DMS79 treated with DMSO at 0.1 percent for 48 hours (cell line): Measurements from ENCODE around the gene ITGA2B.
"Not testable (repeated sequence)": the region's sequence is repeated elsewhere in the genome, so short reads cannot be mapped to it uniquely, and the experiment has no call there.

Experiments used
- DNase-seq: peaks from one replicate; lab custom pipeline; 2025; lab: John Stamatoyannopoulos, UW

Gene ITGA2B

DNA sequence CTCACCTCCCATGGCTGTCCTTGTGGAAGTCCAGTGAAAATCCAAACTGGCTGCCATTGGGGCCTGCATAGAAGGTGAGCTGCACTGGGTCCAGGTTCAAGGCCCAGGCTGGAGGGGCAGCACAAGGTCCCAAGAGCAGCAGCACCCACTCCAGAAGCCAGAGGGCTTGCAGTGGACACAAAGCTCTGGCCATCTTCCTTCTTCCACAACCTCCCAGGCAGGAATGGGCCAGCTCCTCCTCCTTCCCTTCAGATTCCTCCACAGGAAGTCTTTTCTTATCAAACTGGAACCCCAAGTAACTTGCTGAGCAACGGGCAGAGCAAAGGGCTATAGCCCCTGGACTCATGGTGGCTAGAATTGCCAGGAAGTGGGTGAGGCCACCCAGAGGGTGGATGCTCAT lies at the start of gene ITGA2B:
Gene ITGA2B, minus strand, starts transcription at position 369 of the 400 bp plus-strand sequence. Its CDS starts 176 bp downstream, at position 193.
- DNase-seq = no peak

DNA sequence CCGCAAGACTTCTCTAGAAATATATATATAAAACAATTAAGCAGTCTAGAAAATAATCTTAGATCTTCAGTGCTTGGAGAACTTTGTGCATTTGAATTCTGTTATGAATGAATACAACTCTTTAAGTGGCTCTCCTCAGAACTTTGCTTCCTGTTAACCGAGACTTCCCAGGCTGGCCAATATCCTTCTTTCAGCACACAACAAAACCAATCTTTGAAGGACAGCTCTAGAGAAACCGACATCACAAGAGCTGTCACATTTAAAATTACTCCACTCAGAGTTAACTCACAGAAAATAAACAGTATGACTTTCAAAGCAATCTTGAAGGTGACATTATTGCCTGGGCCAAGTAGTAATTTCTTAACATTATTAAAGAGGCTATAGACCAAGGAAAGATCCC lies 49.7 kb upstream of the ITGA2B start:
- DNase-seq = no peak

DNA sequence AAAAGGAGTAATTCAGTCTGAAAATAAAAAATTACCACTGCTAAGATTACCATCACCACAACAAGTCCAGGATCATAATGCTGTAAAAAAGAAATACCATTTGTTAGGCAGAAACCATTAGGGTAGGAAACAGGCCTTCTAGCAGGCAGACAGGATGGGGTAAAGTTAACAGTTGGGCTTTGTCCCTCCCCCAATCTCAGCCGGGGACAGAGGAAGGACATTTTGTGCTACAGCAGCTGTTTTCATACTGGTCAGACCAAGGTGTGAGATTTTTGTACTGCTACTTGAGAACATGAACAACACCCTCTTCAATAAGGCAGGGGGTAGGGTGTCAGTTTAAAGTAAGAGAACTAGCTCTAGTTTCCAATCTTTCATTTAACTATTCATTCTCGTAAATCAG lies 49.2 kb upstream of the ITGA2B start:
- DNase-seq = no peak

DNA sequence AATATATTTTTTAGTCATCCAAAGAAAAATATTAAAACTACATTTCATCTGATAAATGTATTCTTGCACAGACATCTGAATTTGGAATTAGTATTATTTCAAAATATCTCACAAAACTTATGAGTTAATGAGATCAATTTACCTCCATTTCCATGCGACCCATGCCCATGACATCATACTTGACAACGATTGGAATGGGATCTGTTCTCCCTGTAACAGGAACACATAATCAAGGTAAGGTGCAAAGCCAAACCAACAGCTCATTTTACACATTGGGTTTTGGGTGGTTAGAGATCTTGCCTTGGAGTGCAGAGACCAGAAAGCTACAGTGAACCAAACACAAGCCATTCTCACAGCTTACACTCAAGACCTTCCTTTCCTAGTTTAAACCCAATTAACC lies 46.9 kb upstream of the ITGA2B start:
- no peak for DNase-seq

DNA sequence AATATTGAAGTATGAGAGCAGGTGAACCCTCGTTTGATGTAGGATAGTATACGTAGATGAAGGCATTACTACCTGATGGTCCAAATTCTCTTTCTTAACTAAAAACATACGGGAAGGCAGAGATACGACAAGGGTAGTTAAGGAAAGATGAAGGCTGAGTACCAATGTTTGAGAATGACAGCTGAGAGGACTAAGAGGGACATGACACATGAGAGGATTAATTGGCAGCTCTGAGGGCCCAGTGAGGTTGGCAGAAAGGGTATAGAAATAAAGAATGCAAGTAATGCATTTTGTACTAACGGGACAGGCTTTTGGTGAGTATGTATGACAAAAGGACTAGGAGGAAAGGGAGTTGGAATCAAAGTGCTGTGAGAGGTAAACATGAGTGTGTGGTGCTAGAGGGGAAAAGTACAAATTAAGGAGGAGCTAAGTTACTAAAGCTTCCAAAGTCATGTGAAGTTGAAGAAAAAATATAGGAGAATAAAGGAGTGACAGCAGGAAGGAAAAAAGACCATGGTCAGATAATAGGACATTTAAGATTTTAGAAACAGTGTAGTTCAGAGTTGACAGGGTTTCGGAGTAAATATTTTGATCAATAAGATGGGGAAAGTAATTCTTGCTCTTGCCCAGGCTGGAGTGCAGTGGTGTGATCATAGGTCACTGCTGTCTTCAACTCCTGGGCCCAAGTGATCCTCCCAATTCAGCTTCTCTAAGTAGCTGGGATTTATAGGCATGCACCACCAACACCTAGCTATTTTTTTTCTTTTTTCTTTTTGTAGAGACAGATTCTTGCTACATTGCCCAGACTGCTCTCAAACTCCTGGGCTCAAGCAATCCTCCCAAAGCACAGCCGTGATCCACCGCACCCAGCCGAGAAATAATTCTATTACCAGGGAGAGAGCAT lies 43.1 kb upstream of the ITGA2B start:
- no peak for DNase-seq

DNA sequence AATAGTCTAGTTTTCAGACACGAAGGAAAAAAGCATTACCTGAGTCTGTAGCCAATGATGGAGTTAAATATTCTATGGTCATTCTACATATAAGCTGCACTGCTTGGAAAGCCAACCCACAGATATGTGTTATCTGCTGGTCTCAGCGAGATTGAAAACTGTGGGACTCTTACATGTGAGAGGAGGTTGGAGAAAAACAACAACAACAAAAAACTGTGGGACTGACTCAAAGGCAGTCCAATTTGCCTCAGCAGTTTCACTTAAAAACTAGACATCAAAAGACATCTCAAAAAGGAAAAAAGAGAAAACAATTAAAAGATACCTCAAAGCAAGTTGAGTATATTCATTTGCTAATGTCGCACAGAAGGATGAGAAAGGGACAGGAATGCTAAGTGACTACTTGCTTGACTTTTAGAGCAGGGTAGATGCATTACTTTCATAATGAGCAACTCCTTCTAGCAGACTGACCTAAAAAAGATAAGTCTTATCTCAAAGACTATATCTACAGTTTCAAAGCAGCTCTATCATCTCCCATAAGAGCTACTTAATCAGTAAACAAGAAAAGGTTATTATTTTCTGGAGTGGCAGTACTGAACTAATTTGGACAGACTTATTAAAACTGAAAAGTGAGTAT lies 35.5 kb upstream of the ITGA2B start:
- DNase-seq = no peak

DNA sequence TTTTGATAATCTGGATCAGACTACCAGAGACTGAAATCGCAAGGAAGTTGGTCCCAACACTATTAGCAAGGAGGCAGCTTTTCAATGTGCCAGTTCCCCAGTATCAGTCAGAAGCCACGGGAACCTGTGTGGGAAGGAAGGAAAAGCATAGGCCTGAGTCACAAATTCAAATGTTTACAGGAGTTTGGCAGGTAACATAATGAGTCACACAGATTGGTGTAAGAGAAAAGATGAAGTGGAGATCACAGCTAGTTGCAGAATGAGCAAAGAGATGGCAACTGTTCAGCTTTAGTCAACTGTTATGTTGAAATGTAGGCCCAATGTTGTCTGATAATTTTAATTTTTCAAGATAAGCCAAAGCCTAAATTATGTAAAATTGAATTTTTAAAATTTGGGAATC lies 28.1 kb upstream of the ITGA2B start:
- no peak for DNase-seq

DNA sequence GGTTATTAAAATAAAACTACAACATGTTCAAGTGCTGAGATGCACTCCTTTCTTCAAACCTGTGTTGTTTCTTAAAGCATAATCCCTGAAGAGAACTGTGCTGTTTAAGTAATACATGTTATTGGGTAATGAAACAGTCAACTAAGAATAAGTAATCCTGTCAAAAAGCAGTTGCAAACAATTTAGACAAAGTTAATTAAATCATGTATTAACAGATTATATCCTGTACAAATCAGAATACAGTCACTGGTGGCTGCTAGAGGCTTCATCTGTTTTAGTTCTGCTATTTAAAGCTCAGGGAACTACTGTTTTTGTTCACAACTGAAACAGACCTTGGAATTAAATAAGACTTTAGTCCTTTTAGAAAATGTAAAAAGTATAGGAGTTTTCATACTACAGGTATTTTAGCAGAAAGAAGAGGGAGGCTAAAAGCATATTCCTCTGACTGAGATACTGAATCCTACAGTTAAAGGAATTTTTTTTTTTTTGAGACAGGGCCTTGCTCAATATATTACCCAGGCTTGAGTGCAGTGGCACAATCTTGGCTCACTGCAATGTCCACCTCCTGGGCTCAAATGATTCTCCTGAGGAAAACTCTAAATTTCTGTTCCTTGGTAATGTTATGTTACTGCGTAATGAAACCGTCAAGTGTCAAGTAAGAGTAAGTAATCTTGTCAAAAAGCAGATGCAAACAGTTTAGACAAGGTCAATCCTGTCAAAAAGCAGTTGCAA lies 27.3 kb upstream of the ITGA2B start:
- no peak for DNase-seq

DNA sequence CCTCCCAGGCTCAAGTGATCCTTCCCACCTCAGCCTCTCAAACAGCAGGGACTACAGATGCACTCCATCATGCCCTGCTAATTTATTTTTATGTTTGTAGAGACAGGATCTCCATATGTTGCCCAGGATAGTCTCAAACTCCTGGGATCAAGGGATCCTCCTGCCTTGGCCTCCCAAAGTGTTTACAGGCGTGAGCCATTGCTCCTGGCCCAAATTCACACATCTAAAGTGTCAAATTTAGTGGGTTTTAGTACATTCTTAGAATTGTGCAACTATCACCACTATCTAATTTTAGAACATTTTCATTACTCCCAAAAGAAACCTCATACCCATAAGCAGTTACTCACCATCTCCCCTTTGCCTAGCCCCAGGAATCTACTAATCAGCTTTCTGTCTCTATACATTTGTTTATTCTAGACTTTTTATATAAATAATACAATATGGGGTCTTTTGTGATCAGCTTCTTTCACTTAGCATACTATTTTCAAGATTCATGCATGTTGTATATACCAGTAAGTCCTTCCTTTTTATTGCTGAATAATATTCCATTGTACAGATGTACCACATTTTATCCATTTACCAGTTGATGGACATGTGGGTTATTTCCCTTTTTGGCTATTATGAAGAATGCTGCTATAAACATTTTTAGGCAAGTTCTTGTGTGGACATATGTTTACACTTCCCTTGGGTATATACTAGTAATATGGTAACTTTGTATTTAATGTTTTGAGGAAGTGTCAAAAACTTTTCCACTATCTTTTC lies 25.1 kb upstream of the ITGA2B start:
- DNase-seq = no peak

DNA sequence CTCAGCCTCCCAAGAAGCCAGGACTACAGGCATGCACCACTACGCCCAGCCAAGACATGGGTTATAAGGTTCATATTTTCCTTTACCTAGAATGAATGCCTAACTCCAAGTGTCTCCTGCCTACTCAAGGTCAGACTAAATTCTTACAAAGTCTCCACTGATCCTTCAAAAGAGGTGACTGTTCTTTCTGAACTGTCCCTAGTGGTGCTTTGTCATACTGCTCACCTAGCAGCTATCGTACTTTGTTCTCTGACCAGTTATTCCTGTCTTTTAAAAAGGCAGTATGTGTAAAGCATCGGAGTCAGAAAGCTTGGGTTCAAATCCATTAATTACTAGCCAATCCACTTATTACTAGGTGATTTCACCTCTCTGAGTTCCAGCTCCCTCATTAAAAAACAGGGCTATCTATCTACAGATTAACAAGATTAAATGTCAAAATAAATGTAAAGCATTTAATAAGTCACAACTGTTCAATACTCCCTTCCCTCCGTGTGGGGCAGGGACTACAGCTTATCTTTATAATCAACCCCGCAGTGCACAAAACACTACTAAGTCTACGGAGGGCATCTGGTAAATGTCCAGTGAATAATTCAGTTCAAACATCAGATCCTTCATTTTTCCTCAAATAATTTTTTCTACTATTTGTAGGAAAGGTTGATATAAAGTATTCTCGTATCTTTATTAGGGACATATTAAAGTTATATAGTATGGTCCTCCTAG lies 20.0 kb upstream of the ITGA2B start:
- DNase-seq = no peak

DNA sequence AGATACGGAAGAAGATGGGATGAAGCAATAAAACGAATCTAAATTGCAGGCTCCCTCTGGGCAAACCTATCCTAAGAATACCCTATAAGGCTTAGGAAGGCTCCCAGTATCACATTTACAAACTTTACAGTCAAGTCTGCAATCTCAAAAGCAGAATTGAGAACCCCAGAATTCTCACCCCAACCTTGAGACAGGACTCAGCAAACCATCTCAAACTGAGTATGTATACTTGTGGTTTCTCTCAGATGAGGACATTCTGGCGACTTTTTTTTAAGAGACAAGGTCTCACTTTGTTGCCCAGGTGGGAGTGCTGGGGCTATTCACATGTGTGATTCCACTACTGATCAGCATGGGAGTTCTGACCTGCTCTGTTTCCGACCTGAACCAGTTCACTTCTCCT lies 19.3 kb upstream of the ITGA2B start:
- DNase-seq = no peak

DNA sequence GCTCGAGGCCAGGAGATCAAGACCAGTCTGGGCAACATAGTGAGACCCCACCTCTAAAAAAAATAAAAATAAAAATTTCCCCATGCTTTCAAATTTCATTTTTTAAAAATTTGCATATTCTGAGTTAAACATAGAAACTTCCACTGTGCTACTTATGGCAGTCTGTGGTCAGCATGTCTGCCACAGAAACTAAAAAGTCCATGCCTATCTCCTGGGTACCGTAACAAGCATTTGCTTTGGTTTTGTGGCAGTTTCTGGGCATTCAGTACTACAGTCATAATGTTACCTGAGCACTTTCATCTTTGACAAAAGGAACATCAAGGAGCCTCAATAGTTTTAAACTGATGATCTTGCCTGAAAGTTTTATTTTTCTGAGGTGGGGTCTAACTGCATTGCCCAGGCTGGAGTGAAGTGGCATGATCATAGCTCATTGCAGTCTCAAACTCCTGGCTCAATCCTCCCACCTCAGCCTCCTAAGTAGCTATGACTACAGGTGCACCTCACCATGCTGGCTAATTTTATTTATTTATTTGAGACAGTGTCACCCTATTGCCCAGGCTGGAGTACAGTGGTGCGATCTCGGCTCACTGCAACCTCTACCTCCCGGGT lies 13.2 kb upstream of the ITGA2B start:
- no peak for DNase-seq

DNA sequence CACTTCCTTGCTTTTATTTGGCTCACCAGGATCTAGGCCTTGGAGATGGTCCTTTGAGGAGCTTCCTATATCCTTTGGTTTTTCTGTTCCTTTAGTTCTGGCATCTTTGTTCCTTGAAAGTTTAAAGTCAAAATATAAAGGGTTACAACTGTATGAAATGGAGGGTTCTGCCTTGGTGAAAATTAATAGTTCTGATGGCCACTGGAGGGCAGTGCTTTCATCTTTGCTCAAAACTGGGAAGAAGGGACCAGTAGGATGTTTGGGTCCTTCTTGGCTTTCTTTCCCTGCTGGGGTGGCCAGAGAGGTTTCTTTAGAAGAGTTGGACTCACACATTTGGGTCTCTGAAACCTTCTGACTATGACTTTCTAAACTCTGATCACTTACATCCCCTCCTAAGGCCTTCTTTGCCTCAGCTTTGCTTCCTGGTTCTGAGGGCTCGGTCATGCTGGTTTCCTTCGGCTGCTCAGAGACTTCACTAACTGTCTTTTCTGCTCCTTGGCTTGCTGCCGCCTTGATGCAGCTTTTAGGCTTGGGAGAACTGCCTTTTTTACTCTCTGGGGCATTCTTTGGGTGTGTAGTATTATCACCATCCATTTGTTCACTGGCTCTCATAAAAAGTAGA lies 10.9 kb upstream of the ITGA2B start:
- no peak for DNase-seq

DNA sequence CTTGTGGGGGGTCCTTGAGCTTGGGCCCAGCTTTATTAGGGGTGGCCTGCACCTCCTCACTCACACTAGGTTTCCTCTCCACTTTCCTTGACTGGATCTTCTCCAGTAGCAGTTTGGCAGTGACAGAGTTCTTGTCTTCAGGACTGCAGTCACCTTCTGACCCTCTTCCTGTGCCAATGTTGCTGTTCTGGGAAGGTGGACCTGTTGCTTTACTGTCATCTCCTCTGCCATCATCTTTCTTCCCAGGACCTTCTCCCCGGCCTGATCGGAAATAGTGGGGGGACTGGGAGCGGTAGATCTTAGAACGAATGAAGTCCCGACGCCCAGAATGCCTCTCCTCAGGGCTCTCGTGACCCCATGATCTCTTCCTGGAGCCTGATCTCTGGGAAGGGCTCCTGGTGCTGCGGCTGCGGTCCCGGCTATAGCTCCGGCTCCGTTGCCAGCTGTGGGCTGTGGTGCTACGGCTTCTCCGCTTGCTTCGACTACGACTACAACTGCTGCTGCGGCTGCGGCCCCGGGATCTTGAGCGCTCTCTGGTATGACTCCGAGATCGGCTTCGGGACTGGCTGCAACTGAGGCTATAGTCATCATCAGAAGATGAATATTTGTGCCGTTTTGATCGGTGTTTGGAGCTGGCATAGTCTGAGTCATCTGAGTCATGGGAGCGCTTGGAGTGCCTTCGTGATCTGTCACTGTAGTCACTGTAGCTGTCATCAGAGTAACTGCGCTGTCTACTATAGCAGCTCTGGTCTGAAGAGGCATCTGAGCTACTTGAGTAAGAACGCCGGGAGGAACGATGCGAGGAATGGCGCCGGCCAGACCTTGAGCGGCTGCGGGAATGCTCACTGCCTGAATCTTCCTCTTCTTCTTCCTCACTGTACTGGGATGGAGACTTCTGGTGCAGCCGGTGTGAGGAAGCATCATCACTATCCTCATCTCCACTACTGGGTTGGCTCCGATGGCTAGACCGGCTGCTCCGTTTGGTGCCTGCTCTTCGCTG lies 9.5 kb upstream of the ITGA2B start:
- DNase-seq = no peak

DNA sequence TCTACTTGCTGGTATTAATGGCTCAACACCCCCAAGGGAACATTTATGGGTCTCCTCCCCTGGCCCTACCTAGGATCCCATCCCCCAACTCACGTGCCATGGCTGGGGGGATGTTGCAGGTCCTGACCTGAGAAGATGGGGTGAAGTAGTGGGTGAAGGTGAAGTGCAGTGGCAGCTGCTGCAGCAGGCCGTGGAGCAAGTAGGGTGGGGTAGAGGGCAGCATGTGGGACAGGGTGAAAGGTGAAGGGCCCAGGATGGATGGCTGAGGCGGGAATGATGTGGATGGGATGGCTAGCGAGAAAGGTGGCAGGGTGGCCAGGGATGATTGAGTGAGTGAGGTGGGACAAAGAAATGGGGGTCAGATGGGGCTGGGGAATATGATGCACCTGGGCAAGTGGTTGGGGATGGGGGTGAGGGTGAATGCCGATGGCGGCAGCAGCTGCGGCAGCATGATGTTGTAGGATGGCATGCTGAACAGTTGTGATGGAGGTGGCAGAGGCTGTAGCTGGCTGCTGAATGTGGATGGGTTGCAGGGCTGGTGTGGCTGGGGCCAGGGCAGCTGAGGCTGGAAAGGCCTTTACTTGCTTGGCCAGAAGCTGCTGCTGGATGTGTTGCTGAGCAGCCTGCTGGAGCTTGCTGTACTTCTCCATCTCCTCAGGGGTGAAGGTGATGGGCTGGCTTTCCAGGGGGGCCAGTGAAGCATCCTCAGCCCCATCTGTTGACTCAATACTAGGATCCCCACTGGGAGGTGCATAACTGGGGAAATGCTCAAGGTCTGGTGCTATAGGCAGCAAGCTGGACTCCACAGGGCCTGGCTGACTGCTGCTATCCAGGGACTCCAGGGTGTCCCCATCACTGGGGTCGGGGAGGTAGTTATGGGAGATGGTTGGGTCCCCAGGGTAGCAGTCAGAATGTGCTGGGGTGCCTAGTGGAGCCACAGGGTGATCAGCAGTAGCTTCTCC lies 8.3 kb upstream of the ITGA2B start:
- DNase-seq = no peak

DNA sequence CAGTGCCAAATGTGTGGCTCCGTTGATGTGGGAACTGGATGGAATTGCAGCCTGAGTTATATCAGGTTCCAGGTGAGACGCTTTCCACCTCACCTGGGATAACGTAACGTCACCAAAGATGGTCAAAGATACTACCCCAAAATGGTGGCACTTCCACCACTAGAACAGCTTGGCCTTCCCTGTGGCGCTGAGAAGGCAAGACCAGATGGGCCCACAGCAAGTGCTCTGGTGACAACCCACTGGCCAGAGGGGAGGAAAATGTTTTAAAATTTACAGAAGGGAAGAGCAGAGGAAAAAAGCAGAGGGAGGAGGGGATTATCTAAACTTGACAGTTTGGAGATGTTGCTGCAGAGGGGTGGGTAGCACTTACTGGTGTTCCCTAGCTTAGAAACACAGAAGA lies 7.5 kb upstream of the ITGA2B start:
- DNase-seq = no peak

DNA sequence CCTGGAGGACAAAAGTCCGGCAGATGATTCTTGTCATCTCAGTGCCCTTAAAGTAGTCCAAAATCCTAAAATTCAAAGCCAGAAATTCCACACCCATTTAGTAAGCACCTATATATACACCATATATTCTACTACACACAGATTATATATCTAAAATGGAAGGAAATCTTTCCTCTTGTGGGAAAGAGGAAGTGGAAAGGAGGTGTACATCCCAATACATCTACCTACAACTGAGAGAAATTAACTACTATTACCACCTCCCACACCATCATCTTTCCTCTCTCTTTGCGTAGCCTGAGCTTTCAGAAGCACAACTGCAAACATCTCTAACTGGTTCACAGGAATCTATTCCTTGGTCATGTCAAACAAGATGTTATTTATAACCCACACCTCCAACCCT lies 5.4 kb upstream of the ITGA2B start:
- no peak for DNase-seq

DNA sequence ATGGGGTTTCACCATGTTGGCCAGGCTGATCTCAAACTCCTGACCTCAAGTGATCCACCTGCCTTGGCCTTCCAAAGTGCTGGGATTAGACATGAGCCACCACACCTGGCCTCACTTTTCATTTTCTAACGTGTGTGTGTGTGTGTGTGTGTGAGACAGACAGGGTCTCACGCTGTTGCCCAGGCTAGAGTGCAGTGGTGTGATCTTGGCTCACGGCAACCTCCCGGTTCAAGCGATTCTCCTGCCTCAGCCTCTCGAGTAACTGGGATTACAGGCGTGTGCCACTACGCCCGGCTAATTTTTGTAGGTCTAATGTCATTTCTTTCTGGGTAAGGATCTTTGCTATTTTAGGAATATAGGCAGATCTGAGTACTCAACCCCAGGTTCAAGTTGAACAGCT lies 4.7 kb upstream of the ITGA2B start:
- not testable (repeated sequence) for DNase-seq
